T-helper 9 cell (primary cell): Measurements from ENCODE around the gene ANKMY2.

Experiments
- DNase-seq: peaks from one replicate; pipeline ENCODE4 v3.0.0-alpha.2; 2020

ANKMY2 gene

GRCh38 chr7:16564023-16564380 lies 81.6 kb downstream of the ANKMY2 start:
- DNase-seq: no peak

- no peak for DNase-seq
Observed at GRCh38 chr7:16563281-16564022, 82.1 kb downstream of the ANKMY2 start.

GRCh38 chr7:16562456-16563220 lies 82.9 kb downstream of the ANKMY2 start:
- no peak for DNase-seq

GRCh38 chr7:16561943-16562342 lies 83.6 kb downstream of the ANKMY2 start:
- DNase-seq: no peak

- no peak for DNase-seq
Observed at GRCh38 chr7:16559497-16560179, 85.9 kb downstream of the ANKMY2 start.

GRCh38 chr7:16558761-16559302 lies 86.7 kb downstream of the ANKMY2 start:
- DNase-seq: no peak

- no peak for DNase-seq
Observed at GRCh38 chr7:16556359-16556758, 89.2 kb downstream of the ANKMY2 start.

GRCh38 chr7:16554518-16555236 lies 90.9 kb downstream of the ANKMY2 start:
- no peak for DNase-seq

- no peak for DNase-seq
Observed at GRCh38 chr7:16550671-16551070, 94.9 kb downstream of the ANKMY2 start.
